Measurements from ENCODE around the gene PTPN6.

Gene PTPN6

DNA sequence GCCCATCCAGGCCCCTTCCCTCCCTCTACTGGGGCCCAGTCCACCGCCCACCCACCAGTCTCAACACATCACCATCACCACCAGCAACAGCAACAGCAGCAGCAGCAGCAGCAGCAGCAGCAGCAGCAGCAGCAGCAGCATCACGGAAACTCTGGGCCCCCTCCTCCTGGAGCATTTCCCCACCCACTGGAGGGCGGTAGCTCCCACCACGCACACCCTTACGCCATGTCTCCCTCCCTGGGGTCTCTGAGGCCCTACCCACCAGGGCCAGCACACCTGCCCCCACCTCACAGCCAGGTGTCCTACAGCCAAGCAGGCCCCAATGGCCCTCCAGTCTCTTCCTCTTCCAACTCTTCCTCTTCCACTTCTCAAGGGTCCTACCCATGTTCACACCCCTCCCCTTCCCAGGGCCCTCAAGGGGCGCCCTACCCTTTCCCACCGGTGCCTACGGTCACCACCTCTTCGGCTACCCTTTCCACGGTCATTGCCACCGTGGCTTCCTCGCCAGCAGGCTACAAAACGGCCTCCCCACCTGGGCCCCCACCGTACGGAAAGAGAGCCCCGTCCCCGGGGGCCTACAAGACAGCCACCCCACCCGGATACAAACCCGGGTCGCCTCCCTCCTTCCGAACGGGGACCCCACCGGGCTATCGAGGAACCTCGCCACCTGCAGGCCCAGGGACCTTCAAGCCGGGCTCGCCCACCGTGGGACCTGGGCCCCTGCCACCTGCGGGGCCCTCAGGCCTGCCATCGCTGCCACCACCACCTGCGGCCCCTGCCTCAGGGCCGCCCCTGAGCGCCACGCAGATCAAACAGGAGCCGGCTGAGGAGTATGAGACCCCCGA is 14.3 kb upstream of the PTPN6 start:
- H3K4me3 ChIP-seq (ENCODE audit: low read length), result peak overlapping the region; percentile 77
- H3K27me3 ChIP-seq (ENCODE audit: control insufficient read depth, insufficient read depth, low read length), result no peaks in the 10 kb centered on the region
- H3K9me3 ChIP-seq (ENCODE audit: control insufficient read depth, low read depth, low read length), result no peaks in the 10 kb centered on the region
- H3K4me1 ChIP-seq (ENCODE audit: control insufficient read depth, low read depth, low read length), result peaks cover 5% of the 10 kb centered on the region
- H3K27ac ChIP-seq (ENCODE audit: low read length), result peak overlapping the region; percentile 83
- H3K9ac ChIP-seq (ENCODE audit: low read length), result peak overlapping the region; percentile 93
- H3K36me3 ChIP-seq (ENCODE audit: control insufficient read depth, low read depth, low read length), result peaks cover 47% of the 10 kb centered on the region

DNA sequence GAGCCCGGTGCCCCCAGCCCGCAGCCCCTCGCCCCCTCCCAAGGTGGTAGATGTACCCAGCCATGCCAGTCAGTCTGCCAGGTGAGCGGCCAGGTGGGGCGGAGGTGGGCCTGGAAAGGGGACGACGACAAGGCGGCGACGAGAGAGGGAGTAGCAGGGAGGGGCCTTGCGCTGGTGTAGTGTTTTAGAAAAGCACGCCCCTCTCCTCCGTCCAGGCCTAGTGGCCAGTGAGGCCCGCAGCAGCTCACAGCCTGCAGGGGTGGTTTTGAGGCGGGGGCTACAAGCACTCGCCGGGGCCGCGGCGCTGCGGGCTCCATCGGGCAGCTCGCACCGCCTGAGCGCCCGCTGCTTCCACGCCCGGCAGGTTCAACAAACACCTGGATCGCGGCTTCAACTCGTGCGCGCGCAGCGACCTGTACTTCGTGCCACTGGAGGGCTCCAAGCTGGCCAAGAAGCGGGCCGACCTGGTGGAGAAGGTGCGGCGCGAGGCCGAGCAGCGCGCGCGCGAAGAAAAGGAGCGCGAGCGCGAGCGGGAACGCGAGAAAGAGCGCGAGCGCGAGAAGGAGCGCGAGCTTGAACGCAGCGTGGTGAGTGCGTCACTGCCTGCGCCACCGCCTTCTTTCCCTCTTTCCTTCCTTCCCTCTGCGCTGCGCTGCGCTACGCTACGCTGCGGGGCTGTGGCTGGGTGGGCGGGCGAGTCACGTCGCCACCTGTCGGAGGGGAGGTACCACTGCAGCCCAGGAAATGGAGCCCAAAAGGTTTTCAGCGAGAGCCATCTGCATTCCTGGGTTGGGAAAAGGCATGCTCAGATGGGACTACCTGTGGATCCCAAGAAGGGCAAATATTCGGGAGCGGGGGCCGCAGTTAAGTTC is 13.4 kb upstream of the PTPN6 start:
- no peaks in the 10 kb centered on the region for H3K9me3 ChIP-seq (ENCODE audit: control insufficient read depth, low read depth, low read length)
- H3K4me1 ChIP-seq (ENCODE audit: control insufficient read depth, low read depth, low read length), result peaks cover 6% of the 10 kb centered on the region
- peak overlapping the region; percentile 93 for H3K9ac ChIP-seq (ENCODE audit: low read length)
- peak overlapping the region; percentile 77 for H3K4me3 ChIP-seq (ENCODE audit: low read length)
- H3K36me3 ChIP-seq (ENCODE audit: control insufficient read depth, low read depth, low read length), result peaks cover 43% of the 10 kb centered on the region
- H3K27me3 ChIP-seq (ENCODE audit: control insufficient read depth, insufficient read depth, low read length), result no peaks in the 10 kb centered on the region
- peak overlapping the region; percentile 83 for H3K27ac ChIP-seq (ENCODE audit: low read length)

DNA sequence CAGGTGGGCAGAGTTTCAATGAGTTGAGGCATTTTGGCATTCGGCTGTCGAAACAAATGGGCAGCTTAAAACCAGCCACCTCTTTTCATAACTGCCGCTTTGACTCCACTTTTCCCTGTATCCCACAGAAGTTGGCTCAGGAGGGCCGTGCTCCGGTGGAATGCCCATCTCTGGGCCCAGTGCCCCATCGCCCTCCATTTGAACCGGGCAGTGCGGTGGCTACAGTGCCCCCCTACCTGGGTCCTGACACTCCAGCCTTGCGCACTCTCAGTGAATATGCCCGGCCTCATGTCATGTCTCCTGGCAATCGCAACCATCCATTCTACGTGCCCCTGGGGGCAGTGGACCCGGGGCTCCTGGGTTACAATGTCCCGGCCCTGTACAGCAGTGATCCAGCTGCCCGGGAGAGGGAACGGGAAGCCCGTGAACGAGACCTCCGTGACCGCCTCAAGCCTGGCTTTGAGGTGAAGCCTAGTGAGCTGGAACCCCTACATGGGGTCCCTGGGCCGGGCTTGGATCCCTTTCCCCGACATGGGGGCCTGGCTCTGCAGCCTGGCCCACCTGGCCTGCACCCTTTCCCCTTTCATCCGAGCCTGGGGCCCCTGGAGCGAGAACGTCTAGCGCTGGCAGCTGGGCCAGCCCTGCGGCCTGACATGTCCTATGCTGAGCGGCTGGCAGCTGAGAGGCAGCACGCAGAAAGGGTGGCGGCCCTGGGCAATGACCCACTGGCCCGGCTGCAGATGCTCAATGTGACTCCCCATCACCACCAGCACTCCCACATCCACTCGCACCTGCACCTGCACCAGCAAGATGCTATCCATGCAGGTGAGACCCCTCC is 12.6 kb upstream of the PTPN6 start:
- H3K27ac ChIP-seq (ENCODE audit: low read length), result peak overlapping the region; percentile 41
- peaks cover 35% of the 10 kb centered on the region for H3K36me3 ChIP-seq (ENCODE audit: control insufficient read depth, low read depth, low read length)
- no peaks in the 10 kb centered on the region for H3K9me3 ChIP-seq (ENCODE audit: control insufficient read depth, low read depth, low read length)
- H3K27me3 ChIP-seq (ENCODE audit: control insufficient read depth, insufficient read depth, low read length), result no peaks in the 10 kb centered on the region
- peak overlapping the region; percentile 93 for H3K9ac ChIP-seq (ENCODE audit: low read length)
- peaks cover 13% of the 10 kb centered on the region for H3K4me1 ChIP-seq (ENCODE audit: control insufficient read depth, low read depth, low read length)
- H3K4me3 ChIP-seq (ENCODE audit: low read length), result peak overlapping the region; percentile 77

DNA sequence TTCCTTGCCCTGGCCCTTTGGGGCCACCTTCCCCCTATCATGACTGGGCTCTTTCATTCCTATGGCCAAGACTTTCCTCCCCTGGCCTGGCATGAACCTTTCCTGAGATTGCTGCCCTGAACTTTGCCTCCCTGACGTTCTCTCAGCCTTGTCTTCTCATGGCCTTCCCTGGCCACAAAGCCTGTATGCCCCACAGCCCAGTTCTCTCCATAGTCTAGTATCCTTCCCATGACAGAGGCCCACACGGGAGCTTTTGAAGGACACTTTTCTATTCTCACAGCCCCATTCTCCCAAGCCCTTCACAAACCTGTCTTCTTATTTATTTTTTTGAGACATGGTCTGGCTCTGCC is 12.0 kb upstream of the PTPN6 start:
- Histone ChIP-seq H3K36me3 (ENCODE audit: control insufficient read depth, low read depth, low read length) (peaks cover 29% of the 10 kb centered on the region), H3K4me1 (ENCODE audit: control insufficient read depth, low read depth, low read length) (peaks cover 13% of the 10 kb centered on the region), H3K9me3 (ENCODE audit: control insufficient read depth, low read depth, low read length) (no peaks in the 10 kb centered on the region), H3K9ac (ENCODE audit: low read length) (no peak overlapping the region), H3K27ac (ENCODE audit: low read length) (no peak overlapping the region), H3K4me3 (ENCODE audit: low read length) (no peak overlapping the region), H3K27me3 (ENCODE audit: control insufficient read depth, insufficient read depth, low read length) (no peaks in the 10 kb centered on the region)

DNA sequence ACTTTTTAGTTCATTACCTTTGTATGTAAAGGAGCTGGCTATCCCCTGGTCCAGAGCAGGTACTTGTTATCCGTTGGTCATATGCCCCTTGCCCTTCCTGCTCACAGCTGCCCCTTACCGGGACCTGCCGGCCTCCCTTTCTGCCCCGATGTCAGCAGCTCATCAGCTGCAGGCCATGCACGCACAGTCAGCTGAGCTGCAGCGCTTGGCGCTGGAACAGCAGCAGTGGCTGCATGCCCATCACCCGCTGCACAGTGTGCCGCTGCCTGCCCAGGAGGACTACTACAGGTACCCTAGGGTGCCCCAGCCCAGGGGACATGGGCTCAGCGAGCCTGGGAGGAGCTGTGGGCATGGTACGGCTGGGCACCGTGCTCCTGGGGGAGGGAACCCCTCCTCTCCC is 9.9 kb upstream of the PTPN6 start:
- Histone ChIP-seq H3K27ac (ENCODE audit: low read length) (no peak overlapping the region), H3K4me3 (ENCODE audit: low read length) (no peak overlapping the region), H3K9ac (ENCODE audit: low read length) (no peak overlapping the region), H3K27me3 (ENCODE audit: control insufficient read depth, insufficient read depth, low read length) (no peaks in the 10 kb centered on the region), H3K9me3 (ENCODE audit: control insufficient read depth, low read depth, low read length) (no peaks in the 10 kb centered on the region), H3K36me3 (ENCODE audit: control insufficient read depth, low read depth, low read length) (peaks cover 12% of the 10 kb centered on the region), H3K4me1 (ENCODE audit: control insufficient read depth, low read depth, low read length) (peaks cover 28% of the 10 kb centered on the region)

DNA sequence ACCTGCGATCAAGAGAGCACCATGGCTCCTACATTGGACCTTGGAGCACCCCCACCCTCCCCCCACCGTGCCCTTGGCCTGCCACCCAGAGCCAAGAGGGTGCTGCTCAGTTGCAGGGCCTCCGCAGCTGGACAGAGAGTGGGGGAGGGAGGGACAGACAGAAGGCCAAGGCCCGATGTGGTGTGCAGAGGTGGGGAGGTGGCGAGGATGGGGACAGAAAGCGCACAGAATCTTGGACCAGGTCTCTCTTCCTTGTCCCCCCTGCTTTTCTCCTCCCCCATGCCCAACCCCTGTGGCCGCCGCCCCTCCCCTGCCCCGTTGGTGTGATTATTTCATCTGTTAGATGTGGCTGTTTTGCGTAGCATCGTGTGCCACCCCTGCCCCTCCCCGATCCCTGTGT is 9.4 kb upstream of the PTPN6 start:
- H3K36me3 ChIP-seq (ENCODE audit: control insufficient read depth, low read depth, low read length), result peaks cover 12% of the 10 kb centered on the region
- no peaks in the 10 kb centered on the region for H3K9me3 ChIP-seq (ENCODE audit: control insufficient read depth, low read depth, low read length)
- H3K4me3 ChIP-seq (ENCODE audit: low read length), result no peak overlapping the region
- H3K27ac ChIP-seq (ENCODE audit: low read length), result no peak overlapping the region
- H3K27me3 ChIP-seq (ENCODE audit: control insufficient read depth, insufficient read depth, low read length), result no peaks in the 10 kb centered on the region
- H3K9ac ChIP-seq (ENCODE audit: low read length), result no peak overlapping the region
- peaks cover 28% of the 10 kb centered on the region for H3K4me1 ChIP-seq (ENCODE audit: control insufficient read depth, low read depth, low read length)

DNA sequence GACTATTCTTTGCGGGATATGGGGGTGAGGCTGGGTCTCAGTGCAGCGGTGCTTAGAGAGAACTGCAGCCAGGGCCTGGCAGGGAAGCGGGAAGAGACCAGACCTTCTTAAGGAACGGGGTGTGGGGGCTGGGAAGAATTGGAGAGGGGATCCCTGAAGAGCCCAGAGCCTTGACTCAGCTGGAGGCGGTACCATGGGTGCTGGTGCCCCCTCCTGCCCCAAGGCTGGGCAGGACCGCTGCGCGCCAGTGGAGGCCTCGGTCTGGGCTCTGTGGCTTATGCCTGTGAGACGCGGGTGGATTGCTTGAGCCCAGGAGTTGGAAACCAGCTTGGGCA is 8.9 kb upstream of the PTPN6 start:
- Histone ChIP-seq H3K9me3 (ENCODE audit: control insufficient read depth, low read depth, low read length) (no peaks in the 10 kb centered on the region), H3K9ac (ENCODE audit: low read length) (no peak overlapping the region), H3K27ac (ENCODE audit: low read length) (no peak overlapping the region), H3K4me3 (ENCODE audit: low read length) (no peak overlapping the region), H3K4me1 (ENCODE audit: control insufficient read depth, low read depth, low read length) (peaks cover 28% of the 10 kb centered on the region), H3K27me3 (ENCODE audit: control insufficient read depth, insufficient read depth, low read length) (no peaks in the 10 kb centered on the region), H3K36me3 (ENCODE audit: control insufficient read depth, low read depth, low read length) (peaks cover 12% of the 10 kb centered on the region)

DNA sequence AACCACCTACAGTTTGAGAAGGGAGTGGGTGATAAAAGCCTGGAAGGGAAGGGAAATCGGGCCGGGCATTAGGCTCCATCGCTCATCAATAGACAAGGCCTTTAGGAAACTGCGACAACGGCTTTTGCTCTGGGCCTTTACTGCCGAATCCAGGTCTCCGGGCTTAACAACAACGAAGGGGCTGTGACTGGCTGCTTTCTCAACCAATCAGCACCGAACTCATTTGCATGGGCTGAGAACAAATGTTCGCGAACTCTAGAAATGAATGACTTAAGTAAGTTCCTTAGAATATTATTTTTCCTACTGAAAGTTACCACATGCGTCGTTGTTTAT is 7.8 kb upstream of the PTPN6 start:
- H3K36me3 ChIP-seq (ENCODE audit: control insufficient read depth, low read depth, low read length), result peaks cover 12% of the 10 kb centered on the region
- peak overlapping the region; percentile 90 for H3K27ac ChIP-seq (ENCODE audit: low read length)
- no peaks in the 10 kb centered on the region for H3K27me3 ChIP-seq (ENCODE audit: control insufficient read depth, insufficient read depth, low read length)
- no peaks in the 10 kb centered on the region for H3K9me3 ChIP-seq (ENCODE audit: control insufficient read depth, low read depth, low read length)
- H3K4me3 ChIP-seq (ENCODE audit: low read length), result peak overlapping the region; percentile 94
- H3K4me1 ChIP-seq (ENCODE audit: control insufficient read depth, low read depth, low read length), result peaks cover 25% of the 10 kb centered on the region
- H3K9ac ChIP-seq (ENCODE audit: low read length), result peak overlapping the region; percentile 96

DNA sequence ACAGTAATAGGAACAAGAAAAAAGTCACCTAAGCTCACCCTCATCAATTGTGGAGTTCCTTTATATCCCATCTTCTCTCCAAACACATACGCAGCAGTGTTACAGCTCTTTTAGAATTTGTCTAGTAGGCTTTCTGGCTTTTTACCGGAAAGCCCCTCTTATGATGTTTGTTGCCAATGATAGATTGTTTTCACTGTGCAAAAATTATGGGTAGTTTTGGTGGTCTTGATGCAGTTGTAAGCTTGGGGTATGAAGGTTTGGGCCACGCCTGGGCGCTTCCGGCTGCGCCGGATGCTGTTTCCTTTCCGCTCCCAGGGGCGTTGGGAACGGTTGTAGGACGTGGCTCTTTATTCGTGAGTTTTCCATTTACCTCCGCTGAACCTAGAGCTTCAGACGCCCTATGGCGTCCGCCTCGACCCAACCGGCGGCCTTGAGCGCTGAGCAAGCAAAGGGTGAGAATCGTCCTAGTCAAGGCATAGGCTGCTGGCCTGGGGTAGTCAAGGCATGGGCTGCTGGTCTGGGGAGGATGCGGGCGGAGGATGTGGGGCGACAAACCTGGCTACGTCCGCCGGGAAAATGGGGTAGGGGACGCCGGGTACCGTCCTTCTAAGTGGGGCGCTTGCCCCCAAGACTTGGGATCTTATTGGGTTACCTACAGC is 7.3 kb upstream of the PTPN6 start, which contains the start of the genes C12orf57 and RNU7-1:
TSS of gene C12orf57 (plus strand) at position 301 of the 659 bp plus-strand sequence. CDS start at position 401, 100 bp downstream.
TSS of gene RNU7-1 (plus strand) at position 95 of the 659 bp plus-strand sequence.
- peak within 1 kb of the TSS; percentile 96 for H3K9ac ChIP-seq (ENCODE audit: low read length)
- no peaks in the 10 kb centered on the region for H3K27me3 ChIP-seq (ENCODE audit: control insufficient read depth, insufficient read depth, low read length)
- H3K36me3 ChIP-seq (ENCODE audit: control insufficient read depth, low read depth, low read length), result peaks cover 12% of the 10 kb centered on the region
- no peaks in the 10 kb centered on the region for H3K9me3 ChIP-seq (ENCODE audit: control insufficient read depth, low read depth, low read length)
- peak within 1 kb of the TSS; percentile 94 for H3K4me3 ChIP-seq (ENCODE audit: low read length)
- H3K27ac ChIP-seq (ENCODE audit: low read length), result peak within 1 kb of the TSS; percentile 90
- peaks cover 23% of the 10 kb centered on the region for H3K4me1 ChIP-seq (ENCODE audit: control insufficient read depth, low read depth, low read length)

DNA sequence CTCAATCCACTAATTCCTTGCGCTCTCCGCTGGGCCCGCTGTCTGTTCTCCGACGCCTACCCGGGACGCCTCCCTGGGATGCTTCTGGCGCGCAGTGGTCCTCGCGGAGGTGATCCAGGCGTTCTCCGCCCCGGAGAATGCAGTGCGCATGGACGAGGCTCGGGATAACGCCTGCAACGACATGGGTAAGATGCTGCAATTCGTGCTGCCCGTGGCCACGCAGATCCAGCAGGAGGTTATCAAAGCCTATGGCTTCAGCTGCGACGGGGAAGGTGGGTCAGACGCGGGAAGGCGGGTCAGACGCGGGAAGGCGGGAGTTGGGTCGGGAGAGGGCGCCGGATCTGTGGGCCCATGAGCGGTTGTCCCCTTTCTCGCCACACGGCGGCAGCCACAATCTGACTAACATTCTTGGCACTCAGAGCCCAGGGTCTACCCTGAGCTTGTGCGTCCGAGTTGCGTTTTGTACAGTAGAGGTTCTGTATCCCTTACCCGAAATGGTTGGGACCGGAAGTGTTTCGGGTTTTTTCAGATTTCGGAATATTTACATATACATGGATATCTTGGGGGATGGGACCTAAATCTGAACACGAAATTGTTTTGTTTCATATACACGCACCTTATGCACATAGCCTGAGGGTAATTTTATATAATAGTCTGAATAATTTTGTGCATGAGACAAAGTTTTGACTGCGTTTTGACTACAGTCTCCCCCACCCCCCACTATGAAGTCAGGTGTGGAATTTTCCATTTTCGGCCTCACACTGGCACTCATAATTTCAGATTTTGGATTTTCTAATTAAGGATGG is 6.6 kb upstream of the PTPN6 start:
- H3K4me1 ChIP-seq (ENCODE audit: control insufficient read depth, low read depth, low read length), result peaks cover 23% of the 10 kb centered on the region
- peak overlapping the region; percentile 96 for H3K9ac ChIP-seq (ENCODE audit: low read length)
- peaks cover 12% of the 10 kb centered on the region for H3K36me3 ChIP-seq (ENCODE audit: control insufficient read depth, low read depth, low read length)
- no peaks in the 10 kb centered on the region for H3K27me3 ChIP-seq (ENCODE audit: control insufficient read depth, insufficient read depth, low read length)
- peak overlapping the region; percentile 94 for H3K4me3 ChIP-seq (ENCODE audit: low read length)
- peak overlapping the region; percentile 90 for H3K27ac ChIP-seq (ENCODE audit: low read length)
- H3K9me3 ChIP-seq (ENCODE audit: control insufficient read depth, low read depth, low read length), result no peaks in the 10 kb centered on the region
